Jurkat, Clone E6-1 (cell line): ENCODE results near the gene GET3.
A peak's percentile ranks its signal among the peaks of the same experiment; 100 is the strongest.

ENCODE experiments used
- DNase-seq: peaks from one replicate; pipeline ENCODE4 v3.0.0-alpha.2; 2011; ENCODE audit warnings: low read depth, low spot score
- H3K4me3 ChIP-seq: 2 replicates; pipeline ENCODE4 v1.5.1; 2011; ENCODE audit warnings: mild to moderate bottlenecking, low read length, control low read depth, moderate library complexity

The GET3 gene

GRCh38 chr19:12745166-12745897, 8.0 kb downstream of the GET3 start:
- DNase-seq, result no peak

GRCh38 chr19:12748489-12748888, 11.2 kb downstream of the GET3 start:
- H3K4me3 ChIP-seq, result no peak overlapping the region
- no peak for DNase-seq

More at GRCh38 chr19:12745166-12745897, 8.0 kb downstream of the GET3 start:
- no peak overlapping the region for H3K4me3 ChIP-seq

GRCh38 chr19:12749938-12750521, 12.7 kb downstream of the GET3 start:
- no peak overlapping the region for H3K4me3 ChIP-seq
- no peak for DNase-seq

- no peak for DNase-seq
- no peak overlapping the region for H3K4me3 ChIP-seq
Measured at GRCh38 chr19:12750851-12751250, 13.6 kb downstream of the GET3 start.

GRCh38 chr19:12751635-12752034, 14.3 kb downstream of the GET3 start, which contains the start of gene BEST2:
Gene BEST2 (plus strand): TSS chr19:12751791. CDS start chr19:12752593, 802 bp downstream.
- H3K4me3 ChIP-seq, result no peak within 1 kb of the TSS
- no peak for DNase-seq

GRCh38 chr19:12752056-12752781, 14.9 kb downstream of the GET3 start:
- no peak for DNase-seq
- H3K4me3 ChIP-seq, result no peak overlapping the region

- no peak for DNase-seq
- no peak overlapping the region for H3K4me3 ChIP-seq
Measured at GRCh38 chr19:12754465-12755196, 17.3 kb downstream of the GET3 start.

GRCh38 chr19:12756150-12756883, 19.0 kb downstream of the GET3 start:
- DNase-seq, result no peak
- H3K4me3 ChIP-seq, result no peak overlapping the region

GRCh38 chr19:12757544-12758274, 20.4 kb downstream of the GET3 start:
- no peak for DNase-seq
- H3K4me3 ChIP-seq, result peak overlapping the region; percentile 27

GRCh38 chr19:12759686-12760085, 22.4 kb downstream of the GET3 start:
- no peak for DNase-seq
- H3K4me3 ChIP-seq, result no peak overlapping the region

- no peak overlapping the region for H3K4me3 ChIP-seq
- DNase-seq, result no peak
Measured at GRCh38 chr19:12763100-12763499, 25.8 kb downstream of the GET3 start.

- DNase-seq, result no peak
- no peak overlapping the region for H3K4me3 ChIP-seq
Measured at GRCh38 chr19:12764698-12765097, 27.4 kb downstream of the GET3 start.

- no peak for DNase-seq
- H3K4me3 ChIP-seq, result peak overlapping the region; percentile 47
Measured at GRCh38 chr19:12766051-12766521, 28.8 kb downstream of the GET3 start.

GRCh38 chr19:12767150-12767549, 29.9 kb downstream of the GET3 start:
- no peak overlapping the region for H3K4me3 ChIP-seq
- DNase-seq, result no peak

- H3K4me3 ChIP-seq, result no peak overlapping the region
- no peak for DNase-seq
Measured at GRCh38 chr19:12767666-12768065, 30.4 kb downstream of the GET3 start.

- peak; percentile 78 for DNase-seq
- peak overlapping the region; percentile 36 for H3K4me3 ChIP-seq
Measured at GRCh38 chr19:12769689-12770088, 32.4 kb downstream of the GET3 start.

- no peak for DNase-seq
- H3K4me3 ChIP-seq, result no peak overlapping the region
Measured at GRCh38 chr19:12770922-12771321, 33.6 kb downstream of the GET3 start.

- no peak overlapping the region for H3K4me3 ChIP-seq
- no peak for DNase-seq
Measured at GRCh38 chr19:12772323-12772722, 35.0 kb downstream of the GET3 start.
